HG03575 (cell line): ENCODE data around the gene C1QTNF9B.

ENCODE experiments used
- ATAC-seq: cut with Tn5 transposase; IDR thresholded peaks from one replicate; pipeline ENCODE4 v1.9.1; 2021; ENCODE audit not compliant: unreplicated experiment, insufficient number of reproducible peaks, low FRiP score; ENCODE audit errors: extremely low read depth

C1QTNF9B gene

DNA sequence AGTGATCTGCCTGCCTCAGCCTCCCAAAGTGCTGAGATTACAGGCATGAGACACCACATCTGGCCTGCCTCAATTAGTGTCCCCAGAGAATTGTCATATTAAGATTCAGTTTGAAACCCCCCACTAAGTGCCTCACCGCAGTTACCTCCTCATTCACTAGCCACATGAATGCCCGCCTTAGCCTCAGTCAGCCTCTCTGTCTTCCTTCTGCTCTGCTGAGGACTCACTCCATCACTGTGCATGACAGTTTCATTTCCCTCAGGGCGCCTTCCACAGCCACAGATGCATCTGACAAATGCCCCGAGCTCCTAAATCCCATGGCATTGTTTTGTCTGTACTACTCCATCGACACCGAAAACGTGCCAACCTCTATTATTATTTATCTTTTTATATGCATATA, 31.4 kb downstream of the C1QTNF9B start:
- ATAC-seq, result no peak

DNA sequence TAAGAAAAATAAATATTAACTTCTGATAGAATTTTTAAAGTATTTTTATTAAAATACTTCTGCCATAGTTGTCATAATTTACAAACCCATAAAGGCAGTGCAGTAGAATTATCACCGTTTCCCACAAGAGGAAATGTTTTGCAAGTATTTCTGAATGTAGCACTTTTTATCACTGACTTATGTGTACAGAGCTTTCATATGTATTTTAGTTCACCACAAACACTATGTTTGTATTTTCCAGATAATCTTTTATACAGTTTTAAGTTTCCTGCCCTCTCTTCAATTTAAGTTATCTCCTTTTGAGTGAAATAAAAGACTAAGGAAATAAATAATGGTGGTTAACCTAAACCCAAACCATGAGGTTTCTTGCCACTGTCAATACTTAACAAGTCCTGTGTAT, 32.3 kb downstream of the C1QTNF9B start:
- no peak for ATAC-seq

DNA sequence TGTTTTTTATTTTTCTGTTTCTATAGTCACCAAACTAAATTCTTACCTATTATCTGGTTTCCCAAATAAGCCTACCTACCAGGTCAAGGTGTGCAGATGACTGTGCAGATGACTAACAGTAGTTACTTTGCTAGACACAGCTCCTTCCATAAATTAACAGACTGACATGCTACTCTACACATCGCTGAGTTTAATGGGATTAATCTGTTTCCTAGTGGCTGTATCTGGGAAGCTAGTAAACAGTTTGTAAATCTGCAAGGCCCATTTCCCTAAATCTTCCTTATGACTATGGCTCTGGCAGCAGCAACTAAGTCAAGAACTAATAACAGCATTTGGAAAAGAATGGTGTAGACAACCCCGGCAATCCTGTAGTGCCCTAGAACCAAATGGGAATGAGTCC, 36.0 kb downstream of the C1QTNF9B start:
- ATAC-seq, result no peak

DNA sequence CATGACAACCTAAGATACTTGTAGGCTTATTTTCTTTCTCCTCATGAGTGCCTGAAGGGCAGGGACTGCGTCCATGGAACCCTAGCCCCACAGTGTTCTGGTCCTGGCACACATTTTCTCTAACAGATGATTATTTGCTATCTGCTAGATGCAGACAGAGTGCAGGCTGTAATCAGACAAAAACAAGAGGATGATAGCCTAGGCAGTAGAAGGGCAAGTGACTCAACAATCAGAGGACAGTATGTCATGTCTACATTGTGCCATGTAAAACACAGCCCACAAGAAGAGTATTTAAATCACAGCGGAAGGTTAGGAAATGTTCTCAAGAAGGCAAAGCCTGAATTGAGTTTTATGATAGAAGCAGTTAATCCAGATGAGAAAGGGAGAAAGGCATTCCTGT, 37.4 kb downstream of the C1QTNF9B start:
- ATAC-seq, result no peak

DNA sequence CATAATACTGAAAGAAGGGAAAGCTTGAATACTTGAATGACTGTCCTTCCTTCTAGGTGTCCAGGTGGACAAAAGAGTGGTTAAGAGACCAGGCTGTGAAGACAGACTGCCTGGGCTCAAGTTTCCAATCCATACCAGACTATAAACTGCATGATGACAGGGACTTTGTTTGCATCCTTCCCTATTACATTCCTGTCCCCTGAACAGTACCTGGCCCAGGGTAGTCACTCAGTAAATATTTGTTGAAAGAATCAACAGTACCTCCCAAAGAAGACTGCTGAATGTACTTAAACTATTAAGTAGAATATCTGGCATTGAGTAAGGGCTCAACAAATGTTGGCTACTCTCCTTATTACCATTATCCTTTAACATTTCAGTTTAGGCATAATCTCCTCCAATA, 37.8 kb downstream of the C1QTNF9B start:
- no peak for ATAC-seq

DNA sequence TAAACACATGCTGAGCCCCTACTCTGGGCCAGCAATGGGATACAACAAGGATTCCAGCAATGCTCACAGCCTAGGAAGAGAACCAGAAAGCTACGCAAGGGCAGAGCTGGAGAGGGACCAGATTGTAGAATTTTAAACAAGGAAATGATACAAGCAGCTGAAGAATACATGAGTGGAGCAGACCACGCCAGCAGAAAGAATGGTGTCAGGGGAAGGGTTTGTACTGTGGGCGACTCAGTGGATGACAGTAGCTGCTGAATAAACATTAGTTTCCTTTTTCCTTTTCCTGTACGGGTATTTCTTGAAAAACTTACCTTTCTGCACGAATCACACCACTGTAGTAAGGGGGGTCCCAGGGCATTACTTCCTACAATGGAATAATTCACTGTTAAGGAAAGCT, 38.8 kb downstream of the C1QTNF9B start:
- no peak for ATAC-seq

DNA sequence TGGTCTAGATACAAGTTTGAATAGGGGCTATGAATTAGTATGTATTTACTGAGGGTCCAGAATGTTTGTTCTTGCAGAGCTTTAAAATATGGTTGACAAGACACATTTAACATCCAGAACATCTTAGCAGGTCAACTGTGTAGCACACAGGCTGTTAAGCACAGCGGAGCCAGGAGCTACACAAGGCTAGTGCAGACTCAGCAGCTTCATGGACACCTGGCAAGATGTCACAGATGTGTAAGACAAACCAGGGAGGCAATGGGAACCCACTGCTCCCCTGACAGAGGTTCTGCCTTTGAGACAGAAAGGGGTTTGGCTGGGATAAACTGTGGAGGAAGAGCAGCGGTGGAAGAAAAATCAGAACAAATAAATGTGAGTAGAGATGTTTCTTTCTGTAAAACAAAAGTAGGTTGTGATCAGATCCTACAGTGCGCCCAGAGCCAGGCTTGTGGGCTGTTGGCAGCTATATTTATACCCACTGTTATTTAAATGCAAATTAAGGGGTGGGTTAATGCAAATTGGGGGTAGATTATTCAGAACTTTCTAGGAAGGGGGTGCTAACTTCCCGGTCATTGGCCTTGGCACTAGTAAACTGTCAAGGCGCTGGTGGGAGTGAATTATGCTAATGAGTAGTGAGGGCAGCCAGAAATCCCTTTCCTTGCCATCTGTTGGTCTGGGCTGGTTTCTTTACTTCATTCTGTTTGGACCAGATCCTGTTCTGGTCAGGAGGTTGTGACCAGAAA, 41.1 kb downstream of the C1QTNF9B start:
- ATAC-seq, result no peak

DNA sequence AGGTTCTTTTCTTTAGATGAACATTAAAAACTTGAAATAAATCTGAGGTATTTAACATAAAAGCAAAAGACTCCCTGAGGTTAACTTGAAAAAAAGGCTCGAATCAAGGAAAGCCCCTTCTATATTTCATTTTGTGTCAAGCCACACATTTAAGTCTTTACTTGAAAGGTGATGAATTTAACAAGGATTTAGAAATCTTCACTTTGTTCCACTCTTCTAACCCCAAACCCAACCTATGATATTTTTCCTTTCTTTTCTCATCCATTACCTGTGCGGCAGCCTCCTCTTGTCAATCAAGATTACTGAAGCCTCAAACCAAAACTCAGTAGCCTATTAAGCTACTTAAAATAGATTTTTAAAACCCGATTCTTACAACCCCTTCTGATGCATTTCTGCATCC, 41.9 kb downstream of the C1QTNF9B start:
- no peak for ATAC-seq

DNA sequence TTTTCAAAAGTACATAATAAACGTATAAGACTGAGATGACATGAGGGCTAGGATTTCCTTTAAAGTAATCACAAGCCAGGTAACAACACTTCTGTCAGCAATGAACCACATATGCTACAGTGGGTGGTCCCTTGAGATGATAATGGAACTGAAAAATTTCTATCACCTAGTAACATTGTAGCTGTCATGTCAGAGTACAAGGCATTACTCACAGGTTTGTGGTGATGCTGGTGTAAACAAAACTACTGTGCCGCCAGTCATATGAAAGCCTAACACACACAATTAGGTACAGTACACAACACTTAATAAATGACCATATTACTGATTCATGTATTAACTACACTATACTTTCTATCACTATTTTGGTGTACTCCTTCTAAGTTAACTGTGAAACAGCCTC, 45.0 kb downstream of the C1QTNF9B start:
- no peak for ATAC-seq

DNA sequence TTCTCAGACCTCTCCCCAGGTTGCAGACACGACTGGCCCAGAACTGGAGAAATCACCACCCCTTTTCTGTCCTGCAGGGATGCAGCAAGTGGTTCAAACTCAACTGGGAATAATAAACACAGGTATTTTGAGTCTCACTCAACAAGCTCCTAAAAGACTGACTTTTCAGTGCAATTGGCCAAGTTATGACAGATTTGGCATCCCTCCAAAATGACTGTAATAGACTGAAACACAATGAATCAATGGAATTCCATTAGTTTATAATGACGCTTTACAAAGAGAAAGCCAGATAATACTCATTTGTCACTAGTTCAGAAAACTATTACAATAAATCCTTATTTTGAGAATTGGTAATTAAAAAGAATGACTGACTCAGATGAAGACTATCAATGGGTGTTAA, 46.2 kb downstream of the C1QTNF9B start:
- ATAC-seq, result no peak

DNA sequence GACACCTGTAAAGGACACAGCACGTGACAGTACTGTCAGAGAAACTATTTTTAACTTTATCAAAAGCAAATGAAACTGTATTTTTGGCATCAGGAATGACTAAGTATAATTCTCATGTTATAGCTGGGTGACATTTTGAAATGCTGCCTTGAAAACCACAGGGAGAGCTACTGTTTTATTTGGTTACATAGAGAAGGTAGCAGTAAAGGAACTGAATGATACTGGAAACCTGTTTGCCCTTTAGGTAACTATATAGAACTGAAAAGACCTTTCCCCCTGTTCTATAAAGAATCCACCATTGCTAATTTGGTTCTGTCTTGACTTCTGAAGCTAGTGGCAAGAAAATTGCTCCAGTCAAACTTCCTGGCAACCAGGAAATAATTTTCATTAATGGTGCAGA, 47.2 kb downstream of the C1QTNF9B start:
- ATAC-seq, result no peak

DNA sequence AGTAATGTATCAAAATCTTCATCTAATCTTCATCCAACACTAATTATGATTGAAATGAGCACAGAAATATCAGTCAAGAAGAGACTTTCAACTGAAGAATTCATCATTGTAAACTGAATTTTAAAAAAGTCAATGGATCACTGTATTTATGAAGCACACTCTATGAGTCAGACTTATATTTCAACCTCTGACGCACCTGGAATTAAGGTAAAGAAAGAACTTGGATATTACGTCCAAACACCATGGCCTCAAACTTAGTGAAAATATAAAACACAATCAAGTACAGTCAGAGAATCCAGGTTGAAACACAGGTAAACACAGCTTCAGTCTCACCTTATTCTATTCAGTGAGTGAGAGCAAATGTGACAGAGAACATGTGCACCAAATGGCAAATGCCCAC, 47.6 kb downstream of the C1QTNF9B start:
- ATAC-seq, result no peak

DNA sequence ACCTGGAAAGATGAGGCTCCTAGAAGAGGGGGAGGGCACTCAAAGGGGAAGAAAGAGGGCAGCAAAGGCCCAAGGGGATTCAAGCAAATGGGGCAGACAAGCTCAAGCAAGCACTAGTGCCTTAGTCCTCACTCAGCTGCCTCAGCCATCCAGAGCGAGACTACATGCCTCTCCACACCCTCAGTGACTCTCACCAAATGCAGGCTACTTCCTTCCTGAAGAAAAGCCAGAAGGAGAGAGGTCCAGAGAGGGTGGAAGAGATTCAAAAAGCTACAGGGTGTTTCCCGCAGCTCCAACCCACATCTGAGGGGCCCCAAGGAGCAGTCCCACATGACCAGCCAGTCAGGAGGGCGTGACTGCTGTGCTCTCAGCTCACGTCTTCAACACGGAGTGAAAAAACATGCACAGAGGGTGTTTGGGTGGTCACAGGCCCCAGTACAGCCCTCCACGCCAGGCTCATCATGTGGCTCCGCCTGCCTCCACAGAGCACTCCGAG, 48.6 kb downstream of the C1QTNF9B start:
- no peak for ATAC-seq

DNA sequence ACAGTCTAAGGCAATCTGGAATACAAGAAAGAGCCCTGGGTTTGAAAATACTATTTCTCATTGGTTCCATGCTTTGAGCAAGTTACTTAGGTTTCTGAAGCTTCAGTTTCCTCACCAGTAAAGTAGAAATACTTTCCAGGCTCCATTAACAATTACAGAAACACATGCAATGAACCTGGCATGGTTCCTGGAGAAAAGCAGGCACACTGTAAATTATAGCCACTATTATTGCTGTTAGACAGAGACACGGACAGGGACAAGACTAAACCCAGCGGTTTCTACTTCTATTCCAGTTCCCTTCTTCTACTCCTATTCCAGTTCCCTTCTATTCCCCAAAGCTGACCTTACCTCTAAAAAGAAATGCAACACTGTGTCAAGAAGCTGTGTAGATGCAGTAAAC, 49.3 kb downstream of the C1QTNF9B start:
- ATAC-seq, result no peak

DNA sequence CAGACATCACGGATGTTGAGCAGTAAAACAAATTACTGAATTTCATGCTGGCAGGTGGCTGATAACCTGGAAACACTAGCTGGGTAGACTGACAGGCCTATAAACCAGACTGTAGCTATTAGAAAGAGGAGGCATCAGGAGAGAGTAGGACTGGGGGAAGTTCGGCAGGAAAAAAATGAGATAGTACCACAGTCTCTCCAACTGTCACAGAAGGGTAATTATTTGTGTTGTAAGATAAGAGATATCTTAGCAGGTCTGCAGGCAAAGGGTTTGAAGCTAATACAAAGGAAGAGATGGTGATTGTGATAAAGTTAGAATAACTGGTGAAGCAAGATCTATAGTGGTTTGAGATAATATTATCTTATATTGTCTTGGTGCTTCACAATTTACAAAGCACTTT, 49.8 kb downstream of the C1QTNF9B start:
- no peak for ATAC-seq

DNA sequence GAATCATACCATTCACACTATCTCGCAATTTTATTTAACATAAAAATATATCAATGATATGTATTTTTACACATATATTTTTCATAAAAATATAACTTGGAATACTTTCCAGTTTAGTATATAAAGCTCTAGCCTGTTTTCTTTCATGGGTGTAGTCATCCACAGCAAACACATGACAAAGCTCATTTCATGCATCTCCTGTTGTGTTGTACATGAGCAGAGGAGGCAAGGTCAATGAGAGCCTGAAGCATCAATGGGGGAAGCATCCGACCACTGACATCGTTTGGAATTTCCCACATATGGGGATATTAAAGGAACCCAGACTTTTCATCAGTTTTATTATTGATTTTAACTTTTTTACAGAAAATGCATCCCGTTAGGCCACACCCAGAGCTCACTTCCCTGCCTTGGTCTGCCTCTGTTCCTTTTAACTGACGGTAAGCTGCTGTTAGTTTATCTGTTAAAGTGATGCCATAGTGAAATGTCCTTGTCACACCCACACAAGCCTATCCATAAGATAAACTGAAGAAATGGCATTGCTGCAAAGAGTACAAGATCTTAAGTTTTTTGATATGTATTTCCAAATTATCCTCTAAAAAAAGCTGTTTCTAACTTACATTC, 52.1 kb downstream of the C1QTNF9B start:
- ATAC-seq, result no peak

DNA sequence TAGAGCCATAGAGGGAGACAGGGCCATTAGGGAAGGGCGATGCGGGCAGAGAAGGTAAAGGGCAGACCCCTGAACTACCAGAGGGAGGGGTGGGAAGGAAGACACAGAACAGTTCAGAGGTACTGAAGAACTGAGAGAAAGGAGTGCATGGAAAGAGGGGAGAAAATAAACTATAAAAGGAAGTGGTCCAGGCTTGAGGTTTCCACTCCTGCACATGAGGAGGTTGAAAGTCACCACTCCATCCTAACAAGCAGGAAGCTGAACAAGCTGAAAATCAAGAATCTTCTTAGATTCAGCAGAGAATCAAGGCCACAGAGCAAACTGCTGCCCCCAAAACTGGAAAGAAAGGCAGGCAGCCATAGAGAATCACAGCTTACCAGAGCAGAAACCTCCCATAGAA, 53.2 kb downstream of the C1QTNF9B start:
- no peak for ATAC-seq

DNA sequence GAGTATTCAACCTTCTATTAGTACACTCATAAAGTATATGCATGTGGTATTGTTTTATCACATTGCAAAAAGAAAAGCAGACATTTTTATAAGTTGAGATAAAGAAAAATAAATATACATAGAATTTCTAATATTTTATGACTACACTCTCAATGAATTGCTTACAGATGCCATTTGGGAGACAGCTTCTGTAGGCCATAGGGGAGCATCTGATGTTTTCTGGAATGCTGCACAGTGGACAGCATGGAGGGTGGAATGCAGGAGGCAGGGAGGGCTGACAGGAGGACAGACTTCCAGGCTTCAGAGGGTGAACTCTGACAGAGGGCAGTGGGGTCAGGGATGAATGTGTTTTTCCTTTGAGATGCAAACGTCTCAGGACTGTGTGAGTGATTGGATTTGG, 53.9 kb downstream of the C1QTNF9B start:
- ATAC-seq, result no peak

DNA sequence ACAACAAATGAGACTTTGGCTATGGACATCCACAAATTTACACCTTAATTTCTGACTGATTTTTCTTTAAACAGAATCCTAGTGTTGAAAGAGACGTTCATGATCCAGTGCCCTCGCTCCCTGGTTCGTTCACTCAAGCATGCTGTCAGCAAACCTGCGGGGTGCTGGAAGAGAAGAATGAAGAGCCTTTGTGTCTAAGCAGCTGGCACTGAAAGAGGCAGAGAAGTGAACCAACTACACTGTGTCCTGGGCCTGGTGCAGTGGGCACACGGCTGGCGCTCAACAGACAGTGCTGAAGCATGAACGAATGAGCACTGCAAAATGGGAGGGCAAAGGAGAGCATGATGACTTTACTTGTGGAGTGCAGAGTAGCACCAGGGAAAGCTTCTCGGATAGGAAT, 54.9 kb downstream of the C1QTNF9B start:
- no peak for ATAC-seq
